HepG2 (cell line): ENCODE measurements around the gene SPG7. TPM values are rescaled to one million over a fixed set of nuclear protein-coding genes. Genes with fewer than 3 reads are reported as not detected.

Experiments used
- HOXA9 ChIP-seq: sonication (generic); formaldehyde crosslinking; IDR thresholded peaks from 2 replicates; pipeline ENCODE4 v1.8.1; 2022; ENCODE audit warnings: missing genetic modification reagents, mild to moderate bottlenecking, moderate library complexity, borderline replicate concordance
- KMT2A ChIP-seq: sonication (generic); formaldehyde crosslinking; IDR thresholded peaks from 2 replicates; pipeline ENCODE4 v1.4.0; 2020; ENCODE audit warnings: missing genetic modification reagents
- MAZ ChIP-seq, 2 experiments: sonication (generic) in 1 of 2; formaldehyde crosslinking in 1 of 2; IDR thresholded peaks; 2 replicates each; pipeline versions ENCODE4 v1.5.0 to v1.6.1; 2012 to 2020; ENCODE audit warnings: low read depth in 2 of 2, mild to moderate bottlenecking in 2 of 2, borderline replicate concordance in 1 of 2, improper control_type of control experiment in 1 of 2, low read length in 1 of 2, missing genetic modification reagents in 1 of 2, moderate library complexity in 1 of 2
- NFRKB ChIP-seq: fragments of 450-650 bp; IDR thresholded peaks from 2 replicates; pipeline ENCODE4 v1.6.1; 2017
- RARA ChIP-seq: IDR thresholded peaks from 2 replicates; pipeline ENCODE4 v1.6.1; 2016; ENCODE audit warnings: missing genetic modification reagents, missing compliant biosample characterization
- SP4 ChIP-seq: sonication (generic); formaldehyde crosslinking; IDR thresholded peaks from 2 replicates; pipeline ENCODE4 v1.8.1; 2023; ENCODE audit warnings: mild to moderate bottlenecking, missing genetic modification reagents
- SRSF1 ChIP-seq: fragments of 200-400 bp; formaldehyde crosslinking; optimal IDR thresholded peaks from 2 replicates; pipeline ENCODE3; 2017; ENCODE audit warnings: mild to moderate bottlenecking, low read depth, low read length, moderate library complexity
- TARDBP ChIP-seq: sonication (generic); formaldehyde crosslinking; IDR thresholded peaks from 2 replicates; pipeline ENCODE4 v1.8.0; 2022; ENCODE audit warnings: mild to moderate bottlenecking, missing genetic modification reagents
- TCF7L2 ChIP-seq: IDR thresholded peaks from 2 replicates; pipeline ENCODE4 v1.6.1; 2011; ENCODE audit warnings: mild to moderate bottlenecking, low read depth, low read length, moderate library complexity
- ZBTB44 ChIP-seq: sonication (generic); formaldehyde crosslinking; IDR thresholded peaks from 2 replicates; pipeline ENCODE4 v1.4.0; 2020; ENCODE audit warnings: missing genetic modification reagents
- ZNF230 ChIP-seq: sonication (generic); formaldehyde crosslinking; IDR thresholded peaks from 2 replicates; pipeline ENCODE4 v1.4.0; 2020; ENCODE audit warnings: mild to moderate bottlenecking, missing genetic modification reagents
- ZNF263 ChIP-seq: sonication (generic); formaldehyde crosslinking; IDR thresholded peaks from 2 replicates; pipeline ENCODE4 v1.4.0; 2020; ENCODE audit warnings: missing genetic modification reagents
- ZNF264 ChIP-seq: sonication (generic); formaldehyde crosslinking; IDR thresholded peaks from 2 replicates; pipeline ENCODE4 v1.4.0; 2020; ENCODE audit warnings: missing genetic modification reagents
- ZNF547 ChIP-seq: sonication (generic); formaldehyde crosslinking; IDR thresholded peaks from 2 replicates; pipeline ENCODE4 v1.5.1; 2020; ENCODE audit warnings: mild to moderate bottlenecking, missing genetic modification reagents
- polyA plus RNA-seq, 8 experiments: library from polyadenylated mRNA; depleted of rRNA in 3 of 8; stranded (reverse) in 7 of 8; unstranded in 1 of 8; fragments of >200 nt; fragmentation: Illumina TruSeq in 4 of 8; extraction: Trizol in 4 of 8; gene quantifications; 2 replicates each; pipeline versions ENCODE4 v1.2.1 to v1.2.3, GENCODE V29; 2011 to 2016; ENCODE audit warnings: low read depth in 4 of 8, missing spikeins in 1 of 8, mixed read lengths in 1 of 8; ENCODE audit not compliant: insufficient read depth in 1 of 8
- total RNA-seq, 5 experiments: library from RNA; depleted of rRNA; stranded (reverse); fragments of >200 nt; fragmentation: Illumina TruSeq; extraction: Trizol; gene quantifications; 2 replicates each; pipeline ENCODE4 v1.2.3, GENCODE V29; 2016; ENCODE audit warnings: low read depth in 1 of 5
- TF ChIP-seq, protein P1 (sequence below): sonication (generic); formaldehyde crosslinking; IDR thresholded peaks from 2 replicates; pipeline ENCODE4 v1.4.0; 2020; ENCODE audit warnings: missing genetic modification reagents
- TF ChIP-seq, protein P2 (sequence below): IDR thresholded peaks from 2 replicates; pipeline ENCODE4 v1.4.0; 2020; ENCODE audit warnings: mild to moderate bottlenecking, missing genetic modification reagents
- TF ChIP-seq, protein P3 (sequence below): sonication (generic); formaldehyde crosslinking; conservative IDR thresholded peaks from 2 replicates; pipeline ENCODE4 v1.8.1; 2023; ENCODE audit warnings: missing genetic modification reagents
- TF ChIP-seq, protein P4 (sequence below): sonication (generic); formaldehyde crosslinking; IDR thresholded peaks from 2 replicates; pipeline ENCODE4 v1.5.0; 2020; ENCODE audit warnings: mild to moderate bottlenecking, missing genetic modification reagents

SPG7 gene
- total and polyA plus RNA-seq, 2 of the 13 experiments (the other 11 are each of a cell fraction or from before 2014, with no cell fraction given) = 66.0 to 136 TPM

- TF ChIP-seq, protein P1, sequence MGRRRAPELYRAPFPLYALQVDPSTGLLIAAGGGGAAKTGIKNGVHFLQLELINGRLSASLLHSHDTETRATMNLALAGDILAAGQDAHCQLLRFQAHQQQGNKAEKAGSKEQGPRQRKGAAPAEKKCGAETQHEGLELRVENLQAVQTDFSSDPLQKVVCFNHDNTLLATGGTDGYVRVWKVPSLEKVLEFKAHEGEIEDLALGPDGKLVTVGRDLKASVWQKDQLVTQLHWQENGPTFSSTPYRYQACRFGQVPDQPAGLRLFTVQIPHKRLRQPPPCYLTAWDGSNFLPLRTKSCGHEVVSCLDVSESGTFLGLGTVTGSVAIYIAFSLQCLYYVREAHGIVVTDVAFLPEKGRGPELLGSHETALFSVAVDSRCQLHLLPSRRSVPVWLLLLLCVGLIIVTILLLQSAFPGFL (CRISPR knock-in tag) = no peak
- TF ChIP-seq RARA (CRISPR knock-in tag) (peak; percentile 12; the same call in 1 of the 2 replicates), SP4 (CRISPR knock-in tag) (peak; percentile 65; the same call in 1 of the 2 replicates), ZBTB44 (CRISPR knock-in tag) (no peak), HOXA9 (CRISPR knock-in tag) (peak; percentile 67), ZNF230 (0 out of 2 replicates have a peak, but pooled peaks have one; percentile 16), MAZ (IDR thresholded peaks at IDR 0.05; ENCODE audit: borderline replicate concordance, low read depth, low read length) (peak; percentile 65; the same call in 1 of the 2 replicates), MAZ (CRISPR knock-in tag; IDR thresholded peaks at IDR 0.05; ENCODE audit: low read depth) (no peak), NFRKB (no peak), TCF7L2 (no peak), SRSF1 (no peak), ZNF263 (CRISPR knock-in tag) (no peak), TARDBP (CRISPR knock-in tag) (peak; percentile 55; the same call in 1 of the 2 replicates), ZNF547 (CRISPR knock-in tag) (no peak), ZNF264 (CRISPR knock-in tag) (0 out of 2 replicates have a peak, but pooled peaks have one; percentile 57), KMT2A (CRISPR knock-in tag) (peak; percentile 68)
- TF ChIP-seq, protein P2, sequence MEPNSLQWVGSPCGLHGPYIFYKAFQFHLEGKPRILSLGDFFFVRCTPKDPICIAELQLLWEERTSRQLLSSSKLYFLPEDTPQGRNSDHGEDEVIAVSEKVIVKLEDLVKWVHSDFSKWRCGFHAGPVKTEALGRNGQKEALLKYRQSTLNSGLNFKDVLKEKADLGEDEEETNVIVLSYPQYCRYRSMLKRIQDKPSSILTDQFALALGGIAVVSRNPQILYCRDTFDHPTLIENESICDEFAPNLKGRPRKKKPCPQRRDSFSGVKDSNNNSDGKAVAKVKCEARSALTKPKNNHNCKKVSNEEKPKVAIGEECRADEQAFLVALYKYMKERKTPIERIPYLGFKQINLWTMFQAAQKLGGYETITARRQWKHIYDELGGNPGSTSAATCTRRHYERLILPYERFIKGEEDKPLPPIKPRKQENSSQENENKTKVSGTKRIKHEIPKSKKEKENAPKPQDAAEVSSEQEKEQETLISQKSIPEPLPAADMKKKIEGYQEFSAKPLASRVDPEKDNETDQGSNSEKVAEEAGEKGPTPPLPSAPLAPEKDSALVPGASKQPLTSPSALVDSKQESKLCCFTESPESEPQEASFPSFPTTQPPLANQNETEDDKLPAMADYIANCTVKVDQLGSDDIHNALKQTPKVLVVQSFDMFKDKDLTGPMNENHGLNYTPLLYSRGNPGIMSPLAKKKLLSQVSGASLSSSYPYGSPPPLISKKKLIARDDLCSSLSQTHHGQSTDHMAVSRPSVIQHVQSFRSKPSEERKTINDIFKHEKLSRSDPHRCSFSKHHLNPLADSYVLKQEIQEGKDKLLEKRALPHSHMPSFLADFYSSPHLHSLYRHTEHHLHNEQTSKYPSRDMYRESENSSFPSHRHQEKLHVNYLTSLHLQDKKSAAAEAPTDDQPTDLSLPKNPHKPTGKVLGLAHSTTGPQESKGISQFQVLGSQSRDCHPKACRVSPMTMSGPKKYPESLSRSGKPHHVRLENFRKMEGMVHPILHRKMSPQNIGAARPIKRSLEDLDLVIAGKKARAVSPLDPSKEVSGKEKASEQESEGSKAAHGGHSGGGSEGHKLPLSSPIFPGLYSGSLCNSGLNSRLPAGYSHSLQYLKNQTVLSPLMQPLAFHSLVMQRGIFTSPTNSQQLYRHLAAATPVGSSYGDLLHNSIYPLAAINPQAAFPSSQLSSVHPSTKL = peak; percentile 20; the same call in 1 of the 2 replicates
- TF ChIP-seq, protein P3, sequence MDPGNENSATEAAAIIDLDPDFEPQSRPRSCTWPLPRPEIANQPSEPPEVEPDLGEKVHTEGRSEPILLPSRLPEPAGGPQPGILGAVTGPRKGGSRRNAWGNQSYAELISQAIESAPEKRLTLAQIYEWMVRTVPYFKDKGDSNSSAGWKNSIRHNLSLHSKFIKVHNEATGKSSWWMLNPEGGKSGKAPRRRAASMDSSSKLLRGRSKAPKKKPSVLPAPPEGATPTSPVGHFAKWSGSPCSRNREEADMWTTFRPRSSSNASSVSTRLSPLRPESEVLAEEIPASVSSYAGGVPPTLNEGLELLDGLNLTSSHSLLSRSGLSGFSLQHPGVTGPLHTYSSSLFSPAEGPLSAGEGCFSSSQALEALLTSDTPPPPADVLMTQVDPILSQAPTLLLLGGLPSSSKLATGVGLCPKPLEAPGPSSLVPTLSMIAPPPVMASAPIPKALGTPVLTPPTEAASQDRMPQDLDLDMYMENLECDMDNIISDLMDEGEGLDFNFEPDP (CRISPR knock-in tag) = no peak
- TF ChIP-seq, protein P4, sequence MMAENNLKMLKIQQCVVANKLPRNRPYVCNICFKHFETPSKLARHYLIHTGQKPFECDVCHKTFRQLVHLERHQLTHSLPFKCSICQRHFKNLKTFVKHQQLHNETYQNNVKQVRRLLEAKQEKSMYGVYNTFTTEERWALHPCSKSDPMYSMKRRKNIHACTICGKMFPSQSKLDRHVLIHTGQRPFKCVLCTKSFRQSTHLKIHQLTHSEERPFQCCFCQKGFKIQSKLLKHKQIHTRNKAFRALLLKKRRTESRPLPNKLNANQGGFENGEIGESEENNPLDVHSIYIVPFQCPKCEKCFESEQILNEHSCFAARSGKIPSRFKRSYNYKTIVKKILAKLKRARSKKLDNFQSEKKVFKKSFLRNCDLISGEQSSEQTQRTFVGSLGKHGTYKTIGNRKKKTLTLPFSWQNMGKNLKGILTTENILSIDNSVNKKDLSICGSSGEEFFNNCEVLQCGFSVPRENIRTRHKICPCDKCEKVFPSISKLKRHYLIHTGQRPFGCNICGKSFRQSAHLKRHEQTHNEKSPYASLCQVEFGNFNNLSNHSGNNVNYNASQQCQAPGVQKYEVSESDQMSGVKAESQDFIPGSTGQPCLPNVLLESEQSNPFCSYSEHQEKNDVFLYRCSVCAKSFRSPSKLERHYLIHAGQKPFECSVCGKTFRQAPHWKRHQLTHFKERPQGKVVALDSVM = no peak
These were observed 48.8 kb downstream of the SPG7 start (continued) for GRCh38 chr16:89556750-89557689.
